IPS-11a (cell line): ENCODE measurements around the gene YIF1A.
"Not testable (repeated sequence)": the region's sequence is repeated elsewhere in the genome, so short reads cannot be mapped to it uniquely, and the experiment has no call there.

Source experiments
- H3K4me3 ChIP-seq: one replicate; pipeline ENCODE4 v1.5.1; 2013; ENCODE audit warnings: low read depth, low read length, control low read depth

Gene YIF1A

GRCh38 chr11:66287211-66287888, 1.6 kb downstream of the YIF1A start:
- H3K4me3 ChIP-seq: no peak overlapping the region

GRCh38 chr11:66286699-66287098, 2.2 kb downstream of the YIF1A start:
- H3K4me3 ChIP-seq: no peak overlapping the region

GRCh38 chr11:66285250-66285947, 3.5 kb downstream of the YIF1A start:
- no peak overlapping the region for H3K4me3 ChIP-seq

DNA sequence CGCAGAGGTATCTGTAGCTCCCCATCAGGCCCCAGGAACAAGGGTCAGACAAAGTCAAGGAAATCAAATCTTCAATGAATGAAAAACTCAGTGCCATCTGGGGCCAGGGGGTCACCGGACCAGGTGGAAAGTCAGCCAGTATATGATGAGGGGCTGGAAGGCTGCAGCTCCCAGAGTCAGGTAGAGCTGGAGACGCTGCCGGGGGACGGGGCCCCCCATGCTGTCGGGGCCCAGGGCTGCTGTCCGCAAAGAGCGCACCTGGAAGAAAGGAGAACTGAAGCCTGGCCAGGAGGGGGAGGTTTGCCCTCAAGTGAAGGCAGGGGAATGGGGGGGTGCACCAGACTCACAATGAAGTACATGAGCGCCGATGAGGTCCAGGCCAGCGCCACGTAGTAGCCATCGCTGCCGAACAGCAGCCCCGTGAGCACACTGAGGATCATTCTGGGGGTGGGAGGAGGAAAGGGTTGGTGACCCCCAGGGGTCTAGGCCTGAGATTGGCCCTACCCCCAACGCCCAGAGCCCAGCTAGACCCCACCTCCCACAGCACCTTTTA, 4.3 kb downstream of the YIF1A start:
- H3K4me3 ChIP-seq: no peak overlapping the region

DNA sequence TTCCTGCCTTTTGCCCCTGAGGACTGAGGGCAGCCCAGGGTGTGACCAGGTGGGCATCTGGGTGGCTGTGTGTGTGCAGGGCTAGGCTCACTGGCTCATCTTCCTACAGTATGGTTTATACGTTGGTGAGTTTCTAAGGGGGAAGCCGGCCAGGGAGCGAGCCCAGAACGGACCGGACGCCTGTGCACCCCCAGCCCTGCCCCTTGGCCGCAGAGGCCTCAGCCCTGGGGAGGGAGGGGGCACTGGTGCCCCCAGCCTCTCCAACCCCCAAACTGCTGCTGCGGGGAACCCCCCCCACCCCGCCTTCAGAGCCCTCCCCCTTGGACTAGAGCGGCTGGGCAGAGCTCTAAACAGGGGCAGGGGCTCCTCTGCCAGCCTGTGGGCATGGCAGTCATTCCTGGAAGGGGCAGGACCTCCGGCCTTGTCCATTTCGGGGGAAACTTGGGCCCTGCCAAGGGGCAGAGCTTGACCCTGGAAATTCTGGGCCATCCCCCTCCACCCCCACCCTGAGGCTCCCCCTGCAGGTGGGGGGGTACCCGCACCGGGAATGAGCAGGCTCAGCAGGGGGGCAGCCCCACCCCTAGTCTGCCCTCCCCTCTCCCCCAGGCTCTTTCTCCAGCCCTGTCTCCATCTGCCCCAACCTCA, 5.4 kb downstream of the YIF1A start:
- no peak overlapping the region for H3K4me3 ChIP-seq

- H3K4me3 ChIP-seq: no peak overlapping the region
Observed at GRCh38 chr11:66282468-66283455, 6.2 kb downstream of the YIF1A start.

DNA sequence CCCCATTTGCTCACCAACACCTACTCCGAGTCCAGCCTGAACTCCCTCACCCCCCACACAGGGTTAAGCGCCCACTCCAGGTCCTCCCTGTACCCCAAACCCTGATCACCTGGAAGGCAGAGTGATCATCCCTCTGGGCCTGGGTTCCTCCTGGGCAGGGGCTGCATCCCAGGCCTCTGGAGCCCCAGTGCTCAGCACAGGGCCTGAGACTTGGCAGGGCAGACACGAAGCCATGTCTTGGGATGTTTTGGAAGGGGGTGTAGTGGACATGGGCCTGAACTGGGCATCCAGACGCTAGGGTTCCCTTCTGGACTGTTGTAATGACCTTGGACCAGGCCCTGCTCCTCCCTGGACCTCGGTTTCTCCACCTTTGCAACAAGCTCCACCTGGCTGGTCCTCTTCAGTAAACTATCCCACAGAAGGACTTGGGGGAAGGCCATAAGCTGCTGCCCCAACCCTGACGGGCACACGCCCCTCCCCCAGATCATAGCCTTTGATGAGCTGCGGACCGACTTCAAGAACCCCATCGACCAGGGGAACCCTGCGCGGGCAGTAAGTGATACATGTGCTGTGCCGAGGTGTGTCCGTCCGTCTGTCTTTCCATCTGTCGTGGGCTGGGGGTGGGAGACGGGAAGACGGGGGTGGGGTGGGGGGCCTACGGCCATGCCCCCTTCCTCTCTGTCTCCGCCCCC, 7.0 kb downstream of the YIF1A start:
- no peak overlapping the region for H3K4me3 ChIP-seq

DNA sequence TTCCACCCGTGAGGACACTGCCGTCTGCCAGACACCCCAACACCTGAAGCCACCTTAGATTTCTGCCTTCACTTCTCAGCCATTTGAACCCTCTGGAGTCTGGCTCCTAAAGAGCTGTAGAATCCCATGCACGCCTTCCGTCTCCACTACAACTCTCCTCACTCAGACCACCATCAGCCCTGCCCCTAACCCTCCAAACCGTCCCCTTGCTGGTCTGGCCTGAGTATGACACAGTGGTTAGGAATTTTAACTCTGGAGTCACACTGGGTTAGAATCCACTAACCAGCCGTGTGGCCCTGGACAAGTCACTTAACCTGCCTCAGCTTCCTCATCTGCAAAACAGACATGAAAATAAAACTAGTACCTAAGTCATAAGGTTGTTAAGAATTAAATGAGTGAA, 7.9 kb downstream of the YIF1A start:
- H3K4me3 ChIP-seq: no peak overlapping the region

DNA sequence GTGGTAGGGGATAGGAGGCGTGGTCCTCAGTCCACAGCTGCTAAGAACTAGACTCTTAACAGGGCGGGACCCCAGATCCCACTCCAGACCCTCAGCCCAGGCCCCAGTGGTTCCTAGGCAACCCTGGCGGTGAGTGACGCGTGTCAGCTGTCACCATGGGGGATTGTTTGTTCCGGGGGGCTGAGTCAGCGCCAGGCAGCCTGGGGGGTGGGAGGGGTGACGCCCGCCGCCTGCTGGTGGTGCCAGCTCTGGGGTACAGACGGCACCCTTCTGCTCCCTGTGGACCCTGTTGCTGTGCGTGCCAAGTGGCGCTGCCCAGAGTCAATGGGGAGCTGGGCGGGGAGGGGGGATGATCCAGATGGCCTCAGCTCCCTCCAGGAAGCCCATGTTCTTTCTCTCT, 8.5 kb downstream of the YIF1A start:
- H3K4me3 ChIP-seq: no peak overlapping the region

DNA sequence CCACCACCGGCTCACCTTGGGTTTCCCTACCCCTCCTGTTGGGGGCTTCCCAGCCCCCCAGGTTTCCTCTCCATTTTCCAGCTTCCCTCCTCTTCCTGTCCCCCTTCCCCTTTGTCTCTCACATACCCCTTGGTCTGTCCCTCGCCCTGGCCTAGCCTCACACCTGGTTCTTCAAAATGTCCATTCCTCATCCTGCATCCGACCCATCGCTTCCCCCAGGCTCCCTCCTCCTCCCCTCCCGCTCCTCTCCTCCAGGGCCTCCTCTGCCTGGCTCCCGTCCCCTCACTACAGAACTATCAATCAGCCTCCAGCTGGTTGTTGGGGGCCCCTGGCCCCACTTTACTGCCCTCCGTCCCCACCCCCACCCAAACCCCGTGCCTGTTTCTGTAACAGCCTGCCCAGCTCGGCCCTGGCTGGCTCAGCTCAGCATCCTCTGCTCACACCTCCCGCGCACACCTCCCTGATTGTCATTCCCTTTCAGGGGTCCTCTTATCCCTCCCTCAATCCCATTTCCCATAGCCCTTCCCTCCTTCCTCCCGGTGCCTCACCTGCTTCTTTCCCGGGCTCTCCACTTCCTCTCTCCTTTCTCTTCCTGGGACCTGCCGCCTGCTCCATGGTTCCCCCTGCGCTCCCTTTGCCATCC, 9.7 kb downstream of the YIF1A start:
- H3K4me3 ChIP-seq: no peak overlapping the region

GRCh38 chr11:66278363-66279091, 10.4 kb downstream of the YIF1A start:
- peak overlapping the region; percentile 18 for H3K4me3 ChIP-seq

DNA sequence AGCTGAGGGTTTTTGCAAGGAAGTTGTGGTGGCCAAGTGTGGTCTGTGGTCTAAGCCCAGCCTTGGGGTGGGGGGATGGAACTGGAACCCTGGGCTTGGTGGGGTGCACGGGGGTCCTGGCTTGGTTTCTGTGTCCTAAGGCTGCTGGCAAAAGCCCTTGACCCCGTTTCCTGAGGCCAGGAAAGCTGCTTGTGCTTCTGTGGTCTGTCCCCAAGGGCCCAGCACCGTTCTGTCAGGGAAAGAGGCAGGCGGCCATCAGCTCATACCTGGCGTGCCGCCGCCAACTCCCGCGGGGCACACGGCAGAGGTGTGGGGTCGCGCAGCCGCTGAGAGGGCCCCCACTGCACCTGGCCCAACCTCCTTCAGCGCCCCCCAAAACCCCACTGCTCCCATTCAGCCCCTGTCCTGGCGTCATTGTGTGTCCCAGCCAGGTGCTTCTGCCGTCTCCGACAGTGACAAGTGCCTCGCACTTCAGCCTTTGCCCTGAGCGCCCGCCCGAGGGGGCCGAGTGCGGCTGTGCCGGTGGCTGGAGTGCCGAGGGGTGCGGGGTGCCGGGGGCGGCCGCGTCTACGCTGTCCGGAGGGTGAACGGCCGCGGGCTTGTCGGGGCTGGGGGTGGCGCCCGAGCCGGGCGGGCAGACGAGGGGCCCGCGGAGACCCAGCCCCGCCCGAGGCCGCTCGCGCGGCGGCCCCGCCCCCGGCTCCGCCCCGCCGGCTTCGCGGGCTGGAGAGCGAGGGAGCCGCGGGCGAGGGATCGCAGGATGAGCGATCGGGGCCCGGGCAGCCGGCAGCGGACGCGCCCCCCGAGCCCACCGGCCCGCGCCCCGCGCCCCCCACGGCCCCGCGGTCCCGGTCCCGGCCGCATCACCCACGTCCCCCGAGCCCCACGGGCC, 11.2 kb downstream of the YIF1A start, which contains the start of gene CNIH2:
Gene CNIH2 (plus strand): TSS at position 705 of the 892 bp plus-strand sequence. CDS start 282 bp downstream, outside the sequence.
- peak within 1 kb of the TSS; percentile 41 for H3K4me3 ChIP-seq

DNA sequence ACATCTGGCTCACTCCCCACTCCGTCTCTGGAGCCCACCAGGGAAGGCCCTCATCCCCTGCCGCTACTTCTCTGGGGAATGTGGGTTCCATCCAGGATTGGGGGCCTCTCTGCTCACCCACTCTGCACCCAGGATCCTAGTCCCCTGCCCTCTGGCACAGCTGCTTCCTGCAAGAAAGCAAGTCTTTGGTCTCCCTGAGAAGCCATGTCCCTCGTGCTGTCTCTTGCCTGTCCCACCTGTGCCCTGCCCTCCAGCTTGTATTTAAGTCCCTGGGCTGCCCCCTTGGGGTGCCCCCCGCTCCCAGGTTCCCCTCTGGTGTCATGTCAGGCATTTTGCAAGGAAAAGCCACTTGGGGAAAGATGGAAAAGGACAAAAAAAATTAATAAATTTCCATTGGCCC, 11.9 kb downstream of the YIF1A start:
- not testable (repeated sequence) for H3K4me3 ChIP-seq

DNA sequence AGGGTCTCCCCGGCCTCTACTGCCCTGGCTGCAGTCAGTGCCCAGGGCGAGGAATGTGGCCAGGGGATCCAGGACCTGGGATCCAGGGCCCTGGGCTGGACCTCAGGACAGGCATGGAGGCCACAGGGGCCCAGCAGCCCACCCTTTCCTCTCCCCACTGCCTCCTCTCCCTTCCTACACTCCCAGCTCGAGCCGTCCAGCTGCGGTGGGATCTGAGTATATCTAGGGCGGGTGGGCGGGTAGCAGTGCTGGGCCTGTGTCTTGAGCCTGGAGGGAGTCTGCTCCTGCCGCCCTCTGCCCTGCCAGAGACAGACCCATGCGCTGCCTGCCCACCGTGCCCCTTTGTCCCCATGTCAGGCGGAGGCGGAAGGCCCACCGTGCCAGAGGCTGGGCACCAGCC, 12.3 kb downstream of the YIF1A start:
- H3K4me3 ChIP-seq: not testable (repeated sequence)

DNA sequence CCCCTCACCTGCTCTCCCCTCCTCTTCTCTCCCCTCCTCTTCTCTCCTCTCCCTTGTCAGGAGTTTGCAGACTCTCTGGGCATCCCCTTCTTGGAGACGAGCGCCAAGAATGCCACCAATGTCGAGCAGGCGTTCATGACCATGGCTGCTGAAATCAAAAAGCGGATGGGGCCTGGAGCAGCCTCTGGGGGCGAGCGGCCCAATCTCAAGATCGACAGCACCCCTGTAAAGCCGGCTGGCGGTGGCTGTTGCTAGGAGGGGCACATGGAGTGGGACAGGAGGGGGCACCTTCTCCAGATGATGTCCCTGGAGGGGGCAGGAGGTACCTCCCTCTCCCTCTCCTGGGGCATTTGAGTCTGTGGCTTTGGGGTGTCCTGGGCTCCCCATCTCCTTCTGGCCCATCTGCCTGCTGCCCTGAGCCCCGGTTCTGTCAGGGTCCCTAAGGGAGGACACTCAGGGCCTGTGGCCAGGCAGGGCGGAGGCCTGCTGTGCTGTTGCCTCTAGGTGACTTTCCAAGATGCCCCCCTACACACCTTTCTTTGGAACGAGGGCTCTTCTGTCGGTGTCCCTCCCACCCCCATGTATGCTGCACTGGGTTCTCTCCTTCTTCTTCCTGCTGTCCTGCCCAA, 12.8 kb downstream of the YIF1A start:
- no peak overlapping the region for H3K4me3 ChIP-seq

DNA sequence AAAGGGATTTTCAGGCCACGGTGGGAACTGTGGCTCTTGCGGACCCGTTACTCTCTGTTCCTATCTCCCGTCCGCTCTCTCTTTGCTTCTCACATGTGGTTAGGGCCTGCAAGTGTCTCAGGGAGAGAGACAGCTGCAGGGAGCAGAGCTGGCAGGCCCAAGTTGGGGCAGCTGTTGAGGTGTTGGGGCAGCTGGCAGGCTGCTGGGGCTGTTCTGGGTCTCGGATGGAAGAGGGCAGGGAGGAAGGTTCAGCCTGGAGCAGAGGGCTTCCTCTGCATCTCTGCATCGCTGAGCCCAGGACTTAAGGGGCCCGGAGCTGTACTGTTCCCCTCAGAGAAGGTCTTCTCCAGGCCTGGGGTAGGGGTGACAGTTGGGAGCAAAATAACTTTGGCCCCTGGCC, 13.5 kb downstream of the YIF1A start:
- H3K4me3 ChIP-seq: no peak overlapping the region

GRCh38 chr11:66274219-66274618, 14.7 kb downstream of the YIF1A start:
- no peak overlapping the region for H3K4me3 ChIP-seq
